ENCODE measurements around the gene CACNA1I.
"Not testable (repeated sequence)": the region's sequence is repeated elsewhere in the genome, so short reads cannot be mapped to it uniquely, and the experiment has no call there.

CACNA1I gene

DNA sequence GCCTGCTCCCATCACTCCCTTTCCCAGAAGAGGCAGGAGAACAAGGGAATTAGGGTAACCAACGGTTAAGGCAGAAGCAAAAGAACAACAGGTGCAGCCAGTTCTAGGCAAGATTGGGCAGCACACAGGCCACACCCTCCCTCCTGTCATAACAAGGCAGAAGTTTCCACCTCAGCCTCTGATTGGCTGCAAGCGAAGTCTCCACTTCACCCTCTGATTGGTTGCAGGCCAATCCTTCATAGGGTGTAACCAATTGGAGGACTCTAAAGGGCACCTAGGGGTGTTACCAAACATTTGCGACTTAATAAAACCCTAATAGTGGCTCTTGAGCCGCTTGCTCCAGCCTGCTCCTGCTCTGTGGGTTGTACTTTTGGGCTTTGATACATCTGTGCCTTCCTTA, 153.8 kb downstream of the CACNA1I start:
- peak; percentile 4 for DNase-seq

DNA sequence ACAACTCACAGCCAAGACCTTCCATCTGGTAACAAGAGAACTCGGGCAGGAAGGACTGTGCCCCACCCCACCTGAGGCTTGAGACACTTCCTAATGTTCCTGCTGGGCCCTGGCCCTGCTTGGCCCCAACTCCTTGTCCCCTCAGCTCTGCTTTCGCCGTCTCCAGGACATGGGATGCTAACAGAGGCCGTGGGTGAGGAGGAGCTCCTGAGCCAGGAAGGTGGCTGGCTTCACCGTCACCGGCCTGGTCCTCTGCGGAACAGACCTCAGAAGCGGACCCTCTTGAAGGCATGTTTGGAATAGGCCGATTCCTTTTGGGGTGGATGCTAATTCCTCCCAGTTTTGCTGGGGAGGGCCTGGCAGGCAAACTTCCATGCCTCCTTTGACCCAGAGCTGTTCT, 154.3 kb downstream of the CACNA1I start:
- DNase-seq = no peak

DNA sequence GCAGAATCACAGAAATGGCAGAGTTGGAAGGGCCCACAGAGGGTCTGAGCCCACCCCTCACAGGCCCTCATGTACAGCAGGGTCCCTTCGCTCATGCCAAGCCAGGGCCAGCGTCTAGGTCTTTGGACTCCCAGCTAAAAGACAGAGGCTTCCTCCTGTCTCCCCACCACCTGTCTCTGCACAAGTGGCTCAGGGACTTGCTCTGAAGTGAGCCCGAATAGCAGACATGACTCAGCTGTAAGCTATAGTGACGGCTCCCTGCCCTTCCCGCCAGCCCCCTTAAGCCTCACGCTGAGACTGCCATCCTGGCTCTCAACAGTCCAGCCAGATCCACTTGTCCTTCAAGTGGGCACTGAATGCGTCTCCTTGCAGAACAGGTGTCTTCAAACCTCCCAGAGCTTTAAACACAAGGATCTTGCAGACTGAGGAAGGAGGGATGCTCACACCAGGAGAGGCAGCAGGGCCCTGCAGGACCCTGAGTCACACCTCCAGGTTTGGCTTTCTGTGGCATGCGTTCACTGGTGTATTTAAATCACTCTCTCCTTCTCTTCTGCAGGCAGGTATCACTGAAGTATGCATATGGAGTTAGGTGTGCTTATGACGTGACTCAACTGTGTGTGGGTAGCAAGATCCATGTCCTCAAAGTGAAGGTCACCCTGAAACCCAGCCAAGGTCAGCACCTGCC, 154.9 kb downstream of the CACNA1I start:
- DNase-seq = peak; percentile 26

DNA sequence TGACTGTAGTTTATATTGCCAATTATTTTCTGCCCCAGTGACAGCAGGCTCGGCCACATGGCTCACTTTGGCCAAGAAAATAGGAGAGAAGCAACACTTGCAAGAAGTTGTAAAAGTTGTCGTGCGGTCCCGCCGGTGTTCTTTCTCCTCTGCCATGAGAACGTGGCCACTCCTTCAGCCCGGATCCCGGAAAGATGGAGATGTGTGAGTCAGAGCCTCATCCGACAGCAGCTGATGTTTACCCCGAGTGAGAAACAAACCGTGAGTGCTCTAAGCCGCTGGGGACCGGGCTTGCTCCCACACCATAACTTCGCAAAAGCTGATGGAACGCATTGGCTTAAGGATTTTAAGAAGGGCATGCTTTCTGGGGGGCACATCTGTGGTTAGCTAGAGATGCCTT, 157.0 kb downstream of the CACNA1I start:
- peak; percentile 18 for DNase-seq

DNA sequence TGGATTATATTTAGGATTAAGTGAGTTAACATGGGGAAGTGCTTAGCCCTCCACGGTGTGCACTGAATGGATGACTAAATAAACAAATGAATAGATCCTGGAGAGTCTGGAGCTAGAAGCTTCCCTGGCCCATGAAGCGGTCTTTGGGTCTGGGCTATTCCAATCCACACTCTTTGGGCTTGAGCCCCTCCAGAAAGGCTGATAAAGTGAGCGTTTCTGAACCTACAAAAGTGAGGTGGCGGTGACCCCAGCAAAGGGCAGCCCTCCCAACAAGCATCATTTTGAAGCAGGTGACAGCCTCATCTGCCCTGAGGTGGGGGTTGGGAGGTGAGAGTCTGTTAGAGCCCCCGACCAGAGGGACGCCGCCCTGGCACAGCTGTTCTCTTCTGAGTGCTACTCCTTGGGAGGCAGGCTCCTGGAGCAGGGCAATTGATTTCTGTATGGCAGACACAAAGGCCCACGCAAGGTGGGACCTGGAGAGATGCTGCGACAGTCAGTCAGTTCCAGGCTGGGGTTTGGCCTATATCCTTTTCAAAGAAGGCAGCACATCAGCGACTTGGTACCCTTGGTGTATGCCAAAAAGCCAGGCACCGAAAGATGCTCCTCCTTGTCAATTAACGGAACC, 157.8 kb downstream of the CACNA1I start:
- DNase-seq = peak; percentile 5

DNA sequence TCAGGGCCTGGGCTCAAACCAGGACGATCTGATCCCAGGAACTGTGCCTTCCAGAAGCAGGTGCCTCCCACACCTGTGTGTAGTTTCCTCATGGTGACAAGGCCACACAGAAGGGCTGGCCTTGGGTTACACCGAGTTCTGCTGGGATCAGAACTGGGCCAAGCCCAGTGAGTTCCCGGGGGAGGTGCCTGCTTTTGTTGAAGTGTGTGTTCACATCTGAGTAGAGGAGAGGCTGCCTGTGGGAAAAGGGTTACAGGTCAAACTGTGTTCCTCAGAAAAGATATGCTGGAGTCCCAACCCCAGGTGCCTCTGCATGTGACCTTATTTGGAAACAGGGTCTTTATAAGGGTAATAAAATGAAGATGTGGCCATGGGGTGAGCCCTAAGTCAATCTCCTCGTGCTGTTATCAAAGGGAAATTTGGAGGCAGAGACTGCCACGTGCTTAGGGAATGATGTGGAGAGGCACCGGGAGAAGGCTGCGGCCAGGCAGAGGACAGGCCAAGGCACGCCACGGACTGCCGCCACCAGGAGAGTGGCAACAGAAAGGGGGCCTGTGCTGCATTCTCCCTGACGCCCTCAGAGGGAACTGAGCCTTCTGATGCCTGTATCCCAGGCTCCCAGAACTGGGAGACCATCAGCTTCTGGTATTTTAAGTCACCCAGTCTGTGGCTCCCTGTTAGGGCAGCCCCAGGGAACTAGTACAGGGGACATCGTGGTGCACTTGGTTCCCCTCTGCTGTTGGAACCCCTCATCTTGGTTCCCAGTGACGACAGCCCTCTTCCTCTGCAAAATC, 158.8 kb downstream of the CACNA1I start:
- DNase-seq = peak; percentile 6

DNA sequence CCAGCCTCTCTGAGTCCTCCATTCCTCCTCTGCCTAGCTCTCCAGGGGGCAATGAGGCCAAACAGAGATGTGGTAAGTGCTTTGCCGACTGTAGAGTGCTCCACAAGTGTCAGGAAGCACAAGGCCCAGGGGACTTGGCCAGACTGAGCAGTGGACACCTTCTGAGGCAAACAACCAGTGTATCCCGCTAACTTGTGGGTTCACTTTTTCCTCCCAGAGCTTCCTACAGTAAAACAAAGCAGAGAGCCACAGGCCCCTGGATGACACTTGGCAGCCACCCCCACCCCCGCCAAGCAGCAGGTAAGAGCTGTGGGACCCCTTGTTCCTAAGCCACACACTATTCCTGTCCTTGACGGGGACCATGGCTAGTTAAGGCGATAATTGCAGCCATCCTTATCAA, 160.9 kb downstream of the CACNA1I start:
- DNase-seq = peak; percentile 13

DNA sequence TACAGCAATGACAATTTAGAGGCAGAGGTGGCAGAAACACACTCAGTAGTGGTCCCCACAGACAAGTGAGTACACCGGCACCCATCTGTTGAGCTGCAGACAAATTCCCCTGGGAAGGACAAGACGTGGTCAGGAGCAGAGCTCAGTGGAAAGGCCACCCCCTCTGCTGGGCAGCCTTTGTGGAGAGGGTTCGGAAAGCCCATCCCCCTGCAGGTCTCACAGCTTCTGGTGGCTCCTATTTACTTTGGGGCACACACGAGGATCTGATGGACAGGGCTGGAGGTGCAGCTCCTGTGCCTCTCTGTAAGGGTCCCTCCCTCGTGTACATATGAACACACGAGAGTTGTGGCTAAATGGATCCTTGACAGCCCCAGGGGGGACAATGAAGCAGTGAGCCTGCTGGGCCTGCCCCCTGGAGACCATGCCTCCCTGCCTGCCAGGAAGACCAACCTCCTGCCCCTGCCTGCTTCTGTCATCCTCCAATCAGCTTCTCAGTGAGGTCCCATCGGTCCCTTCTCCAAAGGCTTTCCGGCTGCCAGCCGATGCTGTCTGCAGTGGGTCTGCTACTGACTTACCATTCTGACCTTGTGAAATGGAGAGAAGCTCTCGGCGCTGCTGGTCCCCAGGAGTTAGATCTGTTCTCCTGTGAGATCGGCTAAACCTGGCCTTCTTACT, 161.5 kb downstream of the CACNA1I start:
- DNase-seq = no peak

DNA sequence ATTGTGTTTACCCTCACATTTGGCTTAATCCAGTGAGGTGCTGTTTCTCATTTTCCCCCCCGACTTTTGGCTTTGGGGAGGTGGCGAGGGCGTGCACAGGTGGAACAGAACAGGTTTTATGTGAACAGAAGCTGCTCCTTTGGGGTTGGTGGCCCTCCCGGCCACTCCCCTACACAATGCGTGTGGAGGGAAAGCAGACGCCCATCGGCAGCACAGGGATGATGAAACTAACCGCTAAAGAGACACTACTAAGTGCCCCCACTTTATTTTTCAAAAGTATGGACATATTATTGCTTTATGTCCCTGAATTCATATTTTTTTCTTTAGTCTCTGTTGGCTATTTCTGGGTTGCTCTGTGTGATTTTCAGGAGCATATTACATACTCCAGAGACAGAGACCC, 162.1 kb downstream of the CACNA1I start:
- DNase-seq = no peak

DNA sequence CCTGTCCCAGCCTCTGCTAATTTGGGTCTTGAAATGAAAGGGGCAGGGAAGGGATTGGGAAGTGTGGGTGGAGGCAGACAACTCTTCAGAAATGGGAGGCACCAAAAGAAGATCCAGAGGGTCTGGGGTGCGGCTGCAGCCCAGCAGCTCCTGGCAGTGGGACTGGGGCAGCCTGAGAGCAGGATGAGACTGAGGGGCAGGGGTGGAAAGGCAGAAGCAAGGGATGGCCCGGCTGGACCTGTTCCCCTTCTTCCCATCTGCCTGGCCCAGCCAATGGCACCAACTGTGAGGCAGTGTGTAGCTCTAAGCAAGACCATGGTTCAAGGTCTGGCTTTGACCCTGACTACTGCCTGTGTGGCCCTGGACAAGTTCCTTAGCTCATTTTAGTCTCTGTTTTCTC, 162.6 kb downstream of the CACNA1I start:
- no peak for DNase-seq

DNA sequence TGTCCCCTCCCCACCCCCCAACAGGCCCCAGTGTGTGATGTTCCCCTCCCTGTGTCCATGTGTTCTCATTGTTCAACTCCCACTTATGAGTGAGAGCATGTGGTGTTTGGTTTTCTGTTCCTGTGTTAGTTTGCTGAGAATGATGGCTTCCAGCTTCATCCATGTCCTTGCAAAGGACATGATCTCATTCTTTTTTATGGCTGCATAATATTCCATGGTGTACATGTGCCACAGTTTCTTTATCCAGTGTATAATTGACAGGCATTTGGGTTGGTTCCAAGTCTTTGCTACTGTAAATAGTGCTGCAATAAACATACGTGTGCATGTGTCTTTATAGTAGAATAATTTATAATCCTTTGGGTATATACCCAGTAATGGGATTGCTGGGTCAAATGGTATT, 163.5 kb downstream of the CACNA1I start:
- not testable (repeated sequence) for DNase-seq

DNA sequence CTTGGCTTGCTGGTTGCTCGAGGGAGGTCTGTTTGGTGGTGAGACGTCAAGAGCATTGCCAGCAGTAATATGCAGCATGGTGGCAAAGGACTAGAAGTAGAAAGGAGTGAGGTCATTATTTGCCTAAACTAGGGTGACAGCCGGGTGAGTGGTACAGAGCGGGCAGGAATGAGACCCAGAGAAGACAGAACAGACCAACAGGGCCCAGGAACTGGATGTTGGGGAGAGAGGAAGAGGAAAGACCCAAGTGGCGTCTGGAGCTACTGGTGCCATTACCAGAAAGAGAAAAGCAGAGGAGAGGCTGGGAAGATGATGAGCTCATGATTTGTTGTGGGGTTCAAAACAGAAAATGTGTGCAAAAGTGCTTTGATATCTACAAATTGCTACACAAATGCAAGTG, 164.3 kb downstream of the CACNA1I start:
- no peak for DNase-seq

DNA sequence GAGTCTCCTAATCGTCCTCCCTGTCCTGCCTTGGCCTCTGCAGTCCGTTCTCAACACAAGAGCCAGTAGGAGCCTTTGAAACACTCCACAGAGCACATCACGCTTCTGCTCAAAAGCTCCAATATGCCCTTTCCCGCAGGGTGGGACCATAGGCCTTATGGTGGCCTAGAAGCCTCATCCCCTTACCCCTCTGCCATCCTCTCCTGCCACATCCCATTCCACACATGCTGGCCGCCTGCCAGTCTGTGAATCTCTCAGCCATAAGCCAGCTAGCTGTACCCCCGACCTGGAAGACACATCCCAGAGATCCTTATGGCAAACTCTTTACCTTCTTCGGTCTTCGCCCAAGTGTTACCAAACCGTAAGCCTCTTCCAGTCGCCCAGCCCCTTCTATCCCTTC, 165.2 kb downstream of the CACNA1I start:
- no peak for DNase-seq

DNA sequence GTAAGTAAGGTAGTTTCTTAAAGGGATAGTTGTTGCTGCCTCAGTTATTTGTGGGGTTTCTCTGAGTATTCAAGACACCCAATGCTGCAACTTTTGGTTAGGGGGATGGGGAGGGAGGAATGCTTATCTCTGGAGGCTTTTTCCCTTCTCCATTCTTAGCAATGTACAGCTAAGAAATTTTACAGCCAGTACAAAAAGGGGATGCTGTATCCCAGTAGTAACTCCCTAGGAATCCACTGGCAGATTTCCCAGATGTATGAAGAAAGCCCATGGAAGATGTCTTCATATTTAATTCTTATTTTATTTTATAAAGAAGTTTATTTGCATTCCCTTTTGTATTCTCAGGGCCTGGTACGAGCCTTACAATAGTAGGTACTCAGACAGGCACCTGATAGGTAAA, 168.2 kb downstream of the CACNA1I start:
- DNase-seq = no peak
